ENCODE results near the gene PTPRD. TPM values are rescaled to one million over a fixed set of nuclear protein-coding genes. Genes with fewer than 3 reads are reported as not detected.

PTPRD gene
- total RNA-seq, 2 donors from 2014 or later = 19.6 to 101 TPM

DNA sequence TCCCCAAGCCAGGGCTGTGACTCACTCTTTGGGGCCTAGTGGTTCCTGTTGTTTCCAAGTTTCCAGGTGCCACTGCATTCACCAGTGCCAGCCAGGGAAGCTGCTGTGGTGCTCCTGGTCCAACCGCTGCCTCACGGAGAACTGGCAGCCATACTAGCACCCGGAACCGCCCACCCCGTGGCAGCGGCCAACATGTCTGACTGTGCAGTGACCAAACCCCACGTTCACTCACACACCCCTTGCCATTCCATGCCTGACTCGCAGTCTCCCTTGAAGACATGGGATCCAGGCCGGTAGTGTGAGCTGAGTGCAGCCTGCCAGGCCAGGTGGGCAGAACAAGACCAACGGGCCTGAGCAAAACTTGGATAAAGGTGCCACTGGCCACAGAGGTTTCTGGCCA lies 1968.2 kb downstream of the PTPRD start:
- Histone ChIP-seq H3K36me3 (no peaks in the 10 kb centered on the region), H3K27me3 (replicated peaks; ENCODE audit: insufficient read depth) (no peaks in the 10 kb centered on the region), H3K9me3 (no peaks in the 10 kb centered on the region), H3K4me1 (ENCODE audit: control insufficient read depth in 1 of 2, low read depth in 2 of 2) (no peaks in the 10 kb centered on the region), H3K27ac (no peak overlapping the region), H3K4me3 (no peak overlapping the region)
- ATAC-seq (ENCODE audit: insufficient number of reproducible peaks, low FRiP score, low read depth) = no peak
- DNase-seq (ENCODE audit: low spot score) = no peak
- TF ChIP-seq, protein P1, sequence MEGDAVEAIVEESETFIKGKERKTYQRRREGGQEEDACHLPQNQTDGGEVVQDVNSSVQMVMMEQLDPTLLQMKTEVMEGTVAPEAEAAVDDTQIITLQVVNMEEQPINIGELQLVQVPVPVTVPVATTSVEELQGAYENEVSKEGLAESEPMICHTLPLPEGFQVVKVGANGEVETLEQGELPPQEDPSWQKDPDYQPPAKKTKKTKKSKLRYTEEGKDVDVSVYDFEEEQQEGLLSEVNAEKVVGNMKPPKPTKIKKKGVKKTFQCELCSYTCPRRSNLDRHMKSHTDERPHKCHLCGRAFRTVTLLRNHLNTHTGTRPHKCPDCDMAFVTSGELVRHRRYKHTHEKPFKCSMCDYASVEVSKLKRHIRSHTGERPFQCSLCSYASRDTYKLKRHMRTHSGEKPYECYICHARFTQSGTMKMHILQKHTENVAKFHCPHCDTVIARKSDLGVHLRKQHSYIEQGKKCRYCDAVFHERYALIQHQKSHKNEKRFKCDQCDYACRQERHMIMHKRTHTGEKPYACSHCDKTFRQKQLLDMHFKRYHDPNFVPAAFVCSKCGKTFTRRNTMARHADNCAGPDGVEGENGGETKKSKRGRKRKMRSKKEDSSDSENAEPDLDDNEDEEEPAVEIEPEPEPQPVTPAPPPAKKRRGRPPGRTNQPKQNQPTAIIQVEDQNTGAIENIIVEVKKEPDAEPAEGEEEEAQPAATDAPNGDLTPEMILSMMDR (IDR thresholded peaks at IDR 0.05) = no peak

DNA sequence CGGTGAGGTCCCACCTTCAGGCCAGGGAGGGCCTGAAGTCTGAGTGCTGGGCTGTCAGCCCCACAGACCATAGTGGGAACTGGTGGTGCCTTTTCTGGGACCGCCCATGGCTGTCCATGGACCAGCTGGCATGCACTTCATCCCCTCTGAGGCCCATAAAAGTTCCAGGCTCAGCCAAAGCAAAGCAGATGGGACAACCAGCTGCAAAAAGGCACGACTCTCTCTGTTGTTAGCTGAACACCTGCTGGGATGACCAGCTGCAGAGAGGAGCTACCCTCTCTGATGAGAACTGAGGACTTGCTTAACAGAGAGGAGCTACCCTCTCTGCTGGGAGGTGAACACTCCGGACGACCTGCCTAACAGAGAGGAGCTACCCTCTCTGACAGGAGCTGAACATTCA lies 1968.9 kb downstream of the PTPRD start:
- H3K27me3 ChIP-seq (replicated peaks; ENCODE audit: insufficient read depth) = no peaks in the 10 kb centered on the region
- no peaks in the 10 kb centered on the region for H3K9me3 ChIP-seq
- DNase-seq (ENCODE audit: low spot score) (no peak), ATAC-seq (ENCODE audit: insufficient number of reproducible peaks, low FRiP score, low read depth) (no peak)
- TF ChIP-seq, protein P1 (IDR thresholded peaks at IDR 0.05) = no peak
- H3K4me1 ChIP-seq (ENCODE audit: control insufficient read depth in 1 of 2, low read depth in 2 of 2) = no peaks in the 10 kb centered on the region
- no peak overlapping the region for H3K27ac ChIP-seq
- no peak overlapping the region for H3K4me3 ChIP-seq
- no peaks in the 10 kb centered on the region for H3K36me3 ChIP-seq

DNA sequence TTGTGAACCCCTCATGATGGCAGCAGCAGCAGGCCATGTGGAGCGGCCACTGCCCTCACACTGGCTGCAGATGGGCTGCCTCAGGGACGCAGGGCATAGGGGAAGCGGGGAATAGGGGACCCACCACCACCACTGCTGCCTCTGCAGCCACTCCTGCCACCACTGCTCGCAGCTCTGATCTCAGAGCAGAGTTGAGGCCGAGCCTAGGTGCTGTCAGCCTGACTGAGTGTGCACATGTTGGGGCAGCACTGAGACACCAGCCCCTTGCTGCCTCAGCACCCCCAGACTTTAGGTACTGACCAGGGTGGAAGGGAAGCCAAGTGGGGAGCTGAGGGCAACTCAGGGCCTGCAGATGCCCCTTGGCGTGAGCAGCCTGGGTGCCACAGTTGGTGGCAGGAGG lies 1969.3 kb downstream of the PTPRD start:
- TF ChIP-seq, protein P1 (IDR thresholded peaks at IDR 0.05) = no peak
- DNase-seq (ENCODE audit: low spot score) (no peak), ATAC-seq (ENCODE audit: insufficient number of reproducible peaks, low FRiP score, low read depth) (no peak)
- no peak overlapping the region for H3K27ac ChIP-seq
- H3K9me3 ChIP-seq = no peaks in the 10 kb centered on the region
- H3K4me3 ChIP-seq = no peak overlapping the region
- H3K4me1 ChIP-seq (ENCODE audit: control insufficient read depth in 1 of 2, low read depth in 2 of 2) = no peaks in the 10 kb centered on the region
- H3K27me3 ChIP-seq (replicated peaks; ENCODE audit: insufficient read depth) = no peaks in the 10 kb centered on the region
- H3K36me3 ChIP-seq = no peaks in the 10 kb centered on the region

DNA sequence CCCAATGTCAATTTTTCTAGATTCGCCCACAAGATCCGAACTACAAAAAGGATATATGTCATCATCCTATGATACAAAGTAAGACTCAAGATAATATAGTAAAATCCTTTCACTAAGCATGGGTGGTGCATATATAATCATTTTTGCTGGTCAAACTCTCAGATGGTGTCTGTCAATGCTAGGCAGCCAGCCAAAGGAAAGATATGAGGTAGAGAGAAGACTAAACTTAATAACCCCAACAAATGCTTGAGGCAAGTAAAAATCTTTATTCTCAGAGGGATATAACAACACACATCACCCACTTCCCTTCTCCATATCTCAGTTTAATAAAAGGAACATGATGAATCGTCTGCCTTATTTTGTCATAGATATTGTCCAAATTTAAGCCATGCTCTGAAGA lies 1972.0 kb downstream of the PTPRD start:
- Histone ChIP-seq H3K4me3 (no peak overlapping the region), H3K4me1 (ENCODE audit: control insufficient read depth in 1 of 2, low read depth in 2 of 2) (no peaks in the 10 kb centered on the region), H3K9me3 (no peaks in the 10 kb centered on the region), H3K27me3 (replicated peaks; ENCODE audit: insufficient read depth) (no peaks in the 10 kb centered on the region), H3K27ac (no peak overlapping the region), H3K36me3 (no peaks in the 10 kb centered on the region)
- ATAC-seq (ENCODE audit: insufficient number of reproducible peaks, low FRiP score, low read depth) (no peak), DNase-seq (ENCODE audit: low spot score) (no peak)
- TF ChIP-seq, protein P1 (IDR thresholded peaks at IDR 0.05) = no peak

DNA sequence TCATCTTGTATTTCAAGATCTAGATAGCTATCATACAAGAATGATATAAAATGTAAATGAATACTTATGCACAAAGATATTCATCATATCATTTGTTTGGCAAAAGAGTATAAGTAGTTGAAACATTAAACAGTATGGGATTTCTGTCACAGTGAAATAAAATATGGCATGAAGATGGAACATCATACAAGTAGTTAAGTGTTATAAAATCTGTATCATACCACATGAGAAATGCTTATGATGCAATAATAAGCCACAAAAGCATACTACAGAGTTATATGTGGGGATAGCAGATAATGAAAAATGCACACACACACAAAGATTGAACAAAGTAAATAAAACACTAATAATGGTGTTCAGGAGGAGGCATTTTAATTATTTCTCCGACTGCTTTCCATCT lies 1975.2 kb downstream of the PTPRD start:
- no peak overlapping the region for H3K27ac ChIP-seq
- no peaks in the 10 kb centered on the region for H3K9me3 ChIP-seq
- no peaks in the 10 kb centered on the region for H3K36me3 ChIP-seq
- peaks cover 0 to 3% of the 10 kb centered on the region in 2 donors for H3K4me1 ChIP-seq (ENCODE audit: control insufficient read depth in 1 of 2, low read depth in 2 of 2)
- DNase-seq (ENCODE audit: low spot score) (no peak), ATAC-seq (ENCODE audit: insufficient number of reproducible peaks, low FRiP score, low read depth) (no peak)
- H3K27me3 ChIP-seq (replicated peaks; ENCODE audit: insufficient read depth) = no peaks in the 10 kb centered on the region
- TF ChIP-seq, protein P1 (IDR thresholded peaks at IDR 0.05) = no peak
- H3K4me3 ChIP-seq = no peak overlapping the region
